ENCODE measurements around the gene MAPKAPK2. TPM values are rescaled to one million over a fixed set of nuclear protein-coding genes. Genes with fewer than 3 reads are reported as not detected.

MAPKAPK2 gene
- total and polyA plus RNA-seq, 2 donors (not counting 1 experiment from before 2014, with no cell fraction given): 60.3 to 85.8 TPM

DNA sequence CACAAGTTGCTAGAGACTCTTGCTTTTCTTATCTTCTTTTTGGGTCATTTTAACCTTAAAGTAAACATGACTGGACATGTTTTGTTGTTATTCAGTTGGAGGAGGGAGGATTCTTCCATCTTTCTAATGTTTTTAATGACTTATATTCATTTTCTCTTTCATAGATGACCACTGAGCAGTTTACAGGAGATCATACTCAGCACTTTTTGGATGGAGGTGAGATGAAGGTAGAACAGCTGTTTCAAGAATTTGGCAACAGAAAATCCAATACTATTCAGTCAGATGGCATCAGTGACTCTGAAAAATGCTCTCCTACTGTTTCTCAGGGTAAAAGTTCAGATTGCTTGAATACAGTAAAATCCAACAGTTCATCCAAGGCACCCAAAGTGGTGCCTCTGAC is 37.5 kb upstream of the MAPKAPK2 start:
- H3K9ac ChIP-seq (ENCODE audit: low read length): no peak overlapping the region
- H3K4me2 ChIP-seq (replicated peaks; ENCODE audit: low read depth, low read length, poor library complexity, severe bottlenecking): no peak overlapping the region
- H3K9me3 ChIP-seq (ENCODE audit: control extremely low read depth in 1 of 3, control insufficient read depth in 2 of 3, insufficient read depth in 1 of 3, low read length in 2 of 3): no peaks in the 10 kb centered on the region
- no peak overlapping the region for H2AFZ ChIP-seq (ENCODE audit: insufficient read depth, low read depth, low read length, poor library complexity, severe bottlenecking)
- Mint-ChIP-seq H3K4me3 (no peak overlapping the region), H3K9me3 (ENCODE audit: insufficient read depth) (no peaks in the 10 kb centered on the region), H3K4me1 (no peaks in the 10 kb centered on the region), H3K27me3 (no peaks in the 10 kb centered on the region), H3K27ac (no peak overlapping the region)
- DNase-seq: no peak
- intact Hi-C loops (cut with micrococcal nuclease): no loop called here
- ChIA-PET POLR2A (no interaction called here), CTCF (interaction anchor here (1.1 to 9.3 kb wide), 5 partner anchors 11 to 335 kb away, joined by 3 to 81 read pairs (median 21); partner anchors contain the start of gene DYRK3)
- ATAC-seq (ENCODE audit: low read depth): no peak
- H3K4me3 ChIP-seq (ENCODE audit: control extremely low read depth in 1 of 5, extremely low read depth in 1 of 5, insufficient read depth in 1 of 5, low read depth in 2 of 5, low read length in 4 of 5): no peak overlapping the region
- H3K36me3 ChIP-seq (replicated peaks in 1 of 2; ENCODE audit: control extremely low read depth in 1 of 2, control insufficient read depth in 1 of 2, extremely low read depth in 1 of 2, insufficient read depth in 2 of 2, low read length in 1 of 2): no peaks in the 10 kb centered on the region
- H3K4me1 ChIP-seq (ENCODE audit: control insufficient read depth in 2 of 2, insufficient read depth in 2 of 2, low read length in 2 of 2): no peaks in the 10 kb centered on the region
- H3K27me3 ChIP-seq (replicated peaks in 1 of 4; ENCODE audit: control extremely low read depth in 1 of 4, control insufficient read depth in 3 of 4, insufficient read depth in 4 of 4, low read length in 3 of 4): no peaks in the 10 kb centered on the region
- H4K20me1 ChIP-seq (ENCODE audit: control insufficient read depth, insufficient read depth, low read length, poor library complexity, severe bottlenecking): no peaks in the 10 kb centered on the region
- TF ChIP-seq EZH2 (IDR thresholded peaks at IDR 0.05; ENCODE audit: borderline replicate concordance, insufficient read depth, low read depth, low read length, poor library complexity, severe bottlenecking) (no peak), CTCF (IDR thresholded peaks at IDR 0.05) (no peak)
- no peaks in the 10 kb centered on the region for H3K79me2 ChIP-seq (ENCODE audit: control insufficient read depth, insufficient read depth, low read length)
- H3K27ac ChIP-seq (ENCODE audit: low read length in 2 of 2): no peak overlapping the region

DNA sequence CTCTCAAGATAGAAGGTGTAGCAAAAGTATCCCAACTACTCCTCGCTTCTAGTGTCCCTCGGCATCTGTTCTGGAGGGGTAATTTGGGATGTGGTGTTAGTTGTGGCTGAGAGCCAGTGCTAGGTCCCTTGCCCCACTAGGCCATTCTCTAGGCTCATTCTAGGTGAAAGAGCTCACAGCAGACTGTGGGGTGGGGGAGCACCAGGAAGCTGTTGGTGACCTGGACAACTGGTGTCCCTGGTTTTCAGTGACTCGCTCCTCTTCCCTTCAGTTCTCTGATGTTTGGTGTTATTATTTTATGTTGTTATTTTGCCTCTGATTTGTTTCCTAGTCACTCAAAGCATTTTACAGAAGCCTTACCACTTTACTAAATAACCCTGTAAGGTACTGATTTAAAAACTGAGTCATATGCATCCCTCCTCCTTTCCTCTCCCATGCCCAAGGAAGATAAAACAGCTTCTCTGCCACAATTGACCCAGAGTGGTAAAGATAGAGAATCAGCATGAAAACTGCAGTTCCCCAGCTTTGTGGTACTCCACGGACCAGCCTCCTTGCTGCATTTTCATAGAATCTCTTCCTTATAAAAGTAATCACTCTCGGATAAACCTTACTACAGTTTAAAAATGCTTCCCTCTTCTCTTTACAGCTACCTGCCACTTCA is 35.3 kb upstream of the MAPKAPK2 start:
- no peaks in the 10 kb centered on the region for H3K9me3 Mint-ChIP-seq (ENCODE audit: insufficient read depth)
- Histone ChIP-seq H4K20me1 (ENCODE audit: control insufficient read depth, insufficient read depth, low read length, poor library complexity, severe bottlenecking) (no peaks in the 10 kb centered on the region), H2AFZ (ENCODE audit: insufficient read depth, low read depth, low read length, poor library complexity, severe bottlenecking) (no peak overlapping the region), H3K4me3 (ENCODE audit: control extremely low read depth in 1 of 5, extremely low read depth in 1 of 5, insufficient read depth in 1 of 5, low read depth in 2 of 5, low read length in 4 of 5) (no peak overlapping the region), H3K27ac (ENCODE audit: low read length in 2 of 2) (no peak overlapping the region), H3K9me3 (ENCODE audit: control extremely low read depth in 1 of 3, control insufficient read depth in 2 of 3, insufficient read depth in 1 of 3, low read length in 2 of 3) (no peaks in the 10 kb centered on the region), H3K27me3 (replicated peaks in 1 of 4; ENCODE audit: control extremely low read depth in 1 of 4, control insufficient read depth in 3 of 4, insufficient read depth in 4 of 4, low read length in 3 of 4) (no peaks in the 10 kb centered on the region), H3K4me1 (ENCODE audit: control insufficient read depth in 2 of 2, insufficient read depth in 2 of 2, low read length in 2 of 2) (no peaks in the 10 kb centered on the region), H3K9ac (ENCODE audit: low read length) (no peak overlapping the region), H3K36me3 (replicated peaks in 1 of 2; ENCODE audit: control extremely low read depth in 1 of 2, control insufficient read depth in 1 of 2, extremely low read depth in 1 of 2, insufficient read depth in 2 of 2, low read length in 1 of 2) (no peaks in the 10 kb centered on the region), H3K79me2 (ENCODE audit: control insufficient read depth, insufficient read depth, low read length) (no peaks in the 10 kb centered on the region), H3K4me2 (replicated peaks; ENCODE audit: low read depth, low read length, poor library complexity, severe bottlenecking) (no peak overlapping the region)
- TF ChIP-seq CTCF (IDR thresholded peaks at IDR 0.05) (no peak), EZH2 (IDR thresholded peaks at IDR 0.05; ENCODE audit: borderline replicate concordance, insufficient read depth, low read depth, low read length, poor library complexity, severe bottlenecking) (no peak)
- no peak overlapping the region for H3K4me3 Mint-ChIP-seq
- ChIA-PET POLR2A (no interaction called here), CTCF (interaction anchor here (1.2 to 9.3 kb wide), 6 partner anchors 9 to 170 kb away, joined by 3 to 81 read pairs (median 16); partner anchors contain the start of gene DYRK3)
- no peak overlapping the region for H3K27ac Mint-ChIP-seq
- ATAC-seq (ENCODE audit: low read depth) (no peak), DNase-seq (no peak)
- intact Hi-C loops (cut with micrococcal nuclease): no loop called here
- 86% methylated on average over 2 of the region's 5 CpGs for WGBS (ENCODE audit: insufficient coverage)
- H3K27me3 Mint-ChIP-seq: no peaks in the 10 kb centered on the region
- H3K4me1 Mint-ChIP-seq: no peaks in the 10 kb centered on the region
